Measurements from ENCODE around the gene ITPRID1. TPM values are rescaled to one million over a fixed set of nuclear protein-coding genes. Genes with fewer than 3 reads are reported as not detected.

The ITPRID1 gene
- total RNA-seq, 1 experiment from 2014 or later: 1.2 TPM

DNA sequence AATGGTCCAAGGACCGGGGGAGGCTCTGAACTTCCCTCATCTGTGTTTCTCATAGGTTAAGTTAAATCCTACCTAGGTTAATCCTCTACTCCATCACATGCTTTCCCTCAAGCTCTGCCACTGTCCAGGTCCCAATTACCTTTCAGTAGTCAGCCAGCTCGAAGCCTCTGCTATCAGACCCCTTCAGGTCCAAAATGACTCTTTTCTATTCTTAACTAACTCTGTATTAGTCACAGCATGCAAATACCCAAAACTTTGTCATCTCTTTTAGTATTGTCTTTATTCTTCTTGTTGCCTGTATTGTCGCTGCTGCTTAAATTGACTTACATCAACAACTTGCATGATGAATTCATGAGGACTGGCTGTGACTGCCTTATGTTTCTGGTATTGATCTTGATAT, 188.5 kb downstream of the ITPRID1 start:
- no peak overlapping the region for H4K5ac ChIP-seq (ENCODE audit: insufficient read length, low read depth, low read length)
- H3K23ac ChIP-seq (ENCODE audit: insufficient read length, low read depth, low read length): no peak overlapping the region
- no peaks in the 10 kb centered on the region for H3K23me2 ChIP-seq (ENCODE audit: insufficient read length, low read depth, low read length, poor library complexity, severe bottlenecking)
- no peak overlapping the region for H2BK15ac ChIP-seq (ENCODE audit: low read depth, low read length)
- H3K27me3 Mint-ChIP-seq (ENCODE audit: low read depth): peaks cover 27% of the 10 kb centered on the region
- TF ChIP-seq, protein P1, sequence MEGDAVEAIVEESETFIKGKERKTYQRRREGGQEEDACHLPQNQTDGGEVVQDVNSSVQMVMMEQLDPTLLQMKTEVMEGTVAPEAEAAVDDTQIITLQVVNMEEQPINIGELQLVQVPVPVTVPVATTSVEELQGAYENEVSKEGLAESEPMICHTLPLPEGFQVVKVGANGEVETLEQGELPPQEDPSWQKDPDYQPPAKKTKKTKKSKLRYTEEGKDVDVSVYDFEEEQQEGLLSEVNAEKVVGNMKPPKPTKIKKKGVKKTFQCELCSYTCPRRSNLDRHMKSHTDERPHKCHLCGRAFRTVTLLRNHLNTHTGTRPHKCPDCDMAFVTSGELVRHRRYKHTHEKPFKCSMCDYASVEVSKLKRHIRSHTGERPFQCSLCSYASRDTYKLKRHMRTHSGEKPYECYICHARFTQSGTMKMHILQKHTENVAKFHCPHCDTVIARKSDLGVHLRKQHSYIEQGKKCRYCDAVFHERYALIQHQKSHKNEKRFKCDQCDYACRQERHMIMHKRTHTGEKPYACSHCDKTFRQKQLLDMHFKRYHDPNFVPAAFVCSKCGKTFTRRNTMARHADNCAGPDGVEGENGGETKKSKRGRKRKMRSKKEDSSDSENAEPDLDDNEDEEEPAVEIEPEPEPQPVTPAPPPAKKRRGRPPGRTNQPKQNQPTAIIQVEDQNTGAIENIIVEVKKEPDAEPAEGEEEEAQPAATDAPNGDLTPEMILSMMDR (conservative IDR thresholded peaks at IDR 0.05): no peak
- no peak overlapping the region for H2AK5ac ChIP-seq (ENCODE audit: insufficient read length, low read length)
- H3K4me1 ChIP-seq (ENCODE audit: insufficient read depth, low read length): no peaks in the 10 kb centered on the region
- H3K9me3 Mint-ChIP-seq: no peaks in the 10 kb centered on the region
- DNase-seq: no peak
- no peaks in the 10 kb centered on the region for H3K27me3 ChIP-seq (ENCODE audit: insufficient read depth, low read length)
- H3T11ph ChIP-seq (ENCODE audit: low read length): no peak overlapping the region
- no peaks in the 10 kb centered on the region for H4K20me1 ChIP-seq (ENCODE audit: control insufficient read depth, insufficient read depth, insufficient read length)
- H3K4ac ChIP-seq (ENCODE audit: low read depth, low read length): no peak overlapping the region
- H3K56ac ChIP-seq (ENCODE audit: insufficient read length, low read depth, low read length): no peak overlapping the region
- no peak overlapping the region for H2BK5ac ChIP-seq (ENCODE audit: insufficient read length, low read length)
- H3K27ac Mint-ChIP-seq: no peak overlapping the region
- H2AFZ ChIP-seq (ENCODE audit: low read length): no peak overlapping the region
- H4K8ac ChIP-seq (replicated peaks; ENCODE audit: insufficient read length, low read depth, low read length): no peak overlapping the region
- no peak overlapping the region for H3K27ac ChIP-seq (ENCODE audit: insufficient read length, low read depth, low read length)
- H3K18ac ChIP-seq (ENCODE audit: insufficient read length, low read depth, low read length): no peak overlapping the region
- no peak overlapping the region for H3K9ac ChIP-seq (ENCODE audit: extremely low read depth, insufficient read length, low read length)
- H4K91ac ChIP-seq (ENCODE audit: insufficient read length, low read depth, low read length): no peak overlapping the region
- H2BK12ac ChIP-seq (ENCODE audit: insufficient read length, low read depth, low read length): no peak overlapping the region
- H3K14ac ChIP-seq (ENCODE audit: insufficient read depth, low read length): no peak overlapping the region
- H3K9me3 ChIP-seq (ENCODE audit: control insufficient read depth, low read depth, low read length): no peaks in the 10 kb centered on the region
- no peaks in the 10 kb centered on the region for H3K79me1 ChIP-seq (ENCODE audit: insufficient read depth, low read depth, low read length, poor library complexity, severe bottlenecking)
- no peaks in the 10 kb centered on the region for H3K79me2 ChIP-seq (ENCODE audit: insufficient read depth, low read length)
- no CpG with 5 or more reads among the region's 3 CpGs for WGBS (ENCODE audit: extremely low coverage, insufficient read length, low lambda C conversion rate)
- no peaks in the 10 kb centered on the region for H3K4me1 Mint-ChIP-seq
- H2BK20ac ChIP-seq (ENCODE audit: low read depth, low read length, poor library complexity, severe bottlenecking): no peak overlapping the region
- no peak overlapping the region for H2BK120ac ChIP-seq (ENCODE audit: low read depth, low read length, poor library complexity, severe bottlenecking)
- H3K4me2 ChIP-seq (ENCODE audit: insufficient read depth, insufficient read length, low read length): no peak overlapping the region
- no peaks in the 10 kb centered on the region for H3K36me3 Mint-ChIP-seq (ENCODE audit: insufficient read depth in 1 of 3, low read depth in 3 of 3)
- H3K4me3 Mint-ChIP-seq: no peak overlapping the region
